HEK293T (cell line): ENCODE data around the gene MUC15.

ENCODE experiments used
- ARNT ChIP-seq: fragments of 450-650 bp; IDR thresholded peaks from 2 replicates; pipeline ENCODE4 v1.6.1; 2017; ENCODE audit warnings: mild to moderate bottlenecking
- BHLHE40 ChIP-seq: fragments of 450-650 bp; IDR thresholded peaks from 2 replicates; pipeline ENCODE4 v1.6.1; 2016; ENCODE audit warnings: mild to moderate bottlenecking, moderate library complexity, borderline replicate concordance
- FOXA1 ChIP-seq: fragments of 450-650 bp; IDR thresholded peaks from 2 replicates; pipeline ENCODE4 v1.6.1; 2016; ENCODE audit warnings: mild to moderate bottlenecking
- FOXM1 ChIP-seq: fragments of 450-650 bp; IDR thresholded peaks from 2 replicates; pipeline ENCODE4 v1.6.1; 2017; ENCODE audit warnings: mild to moderate bottlenecking, borderline replicate concordance
- L3MBTL2 ChIP-seq: fragments of 450-650 bp; conservative IDR thresholded peaks from 2 replicates; pipeline ENCODE4 v1.6.1; 2016; ENCODE audit warnings: mild to moderate bottlenecking
- PKNOX1 ChIP-seq: fragments of 450-650 bp; IDR thresholded peaks from 2 replicates; pipeline ENCODE4 v1.6.1; 2016
- SUZ12 ChIP-seq: fragments of 450-650 bp; IDR thresholded peaks from 2 replicates; pipeline ENCODE4 v1.6.1; 2016; ENCODE audit warnings: mild to moderate bottlenecking

- TF ChIP-seq BHLHE40 (no peak), ARNT (no peak), PKNOX1 (no peak), L3MBTL2 (no peak), SUZ12 (no peak), FOXM1 (no peak), FOXA1 (no peak)
Measured at GRCh38 chr11:26578998-26579661, 7.1 kb upstream of the MUC15 start.
